ENCODE results near the gene FNDC3B.
A peak's percentile ranks its signal among the peaks of the same experiment; 100 is the strongest.

Gene FNDC3B

GRCh38 chr3:172333692-172334457, 294.5 kb downstream of the FNDC3B start:
- DNase-seq (ENCODE audit: low read depth), result no peak
- H3K4me3 ChIP-seq (replicated peaks; ENCODE audit: low read depth, low read length), result no peak overlapping the region
- TF ChIP-seq CTCF (IDR thresholded peaks at IDR 0.05; ENCODE audit: low read length, missing control alignments), result peak; percentile 19

GRCh38 chr3:172334671-172335207, 295.4 kb downstream of the FNDC3B start:
- no peak for DNase-seq (ENCODE audit: low read depth)
- TF ChIP-seq CTCF (IDR thresholded peaks at IDR 0.05; ENCODE audit: low read length, missing control alignments), result no peak
- no peak overlapping the region for H3K4me3 ChIP-seq (replicated peaks; ENCODE audit: low read depth, low read length)

GRCh38 chr3:172339892-172340291, 300.5 kb downstream of the FNDC3B start:
- DNase-seq (ENCODE audit: low read depth), result no peak

GRCh38 chr3:172340583-172340982, 301.2 kb downstream of the FNDC3B start:
- no peak for DNase-seq (ENCODE audit: low read depth)
- TF ChIP-seq CTCF (IDR thresholded peaks at IDR 0.05; ENCODE audit: low read length, missing control alignments), result no peak
- no peak overlapping the region for H3K4me3 ChIP-seq (replicated peaks; ENCODE audit: low read depth, low read length)

More at GRCh38 chr3:172339892-172340291, 300.5 kb downstream of the FNDC3B start:
- no peak overlapping the region for H3K4me3 ChIP-seq (replicated peaks; ENCODE audit: low read depth, low read length)
- no peak for TF ChIP-seq CTCF (IDR thresholded peaks at IDR 0.05; ENCODE audit: low read length, missing control alignments)

GRCh38 chr3:172341482-172342059, 302.2 kb downstream of the FNDC3B start:
- TF ChIP-seq CTCF (IDR thresholded peaks at IDR 0.05; ENCODE audit: low read length, missing control alignments), result peak; percentile 58
- H3K4me3 ChIP-seq (replicated peaks; ENCODE audit: low read depth, low read length), result no peak overlapping the region
- peak; percentile 76 for DNase-seq (ENCODE audit: low read depth)

GRCh38 chr3:172342097-172342659, 302.8 kb downstream of the FNDC3B start:
- no peak for DNase-seq (ENCODE audit: low read depth)
- TF ChIP-seq CTCF (IDR thresholded peaks at IDR 0.05; ENCODE audit: low read length, missing control alignments), result no peak
- H3K4me3 ChIP-seq (replicated peaks; ENCODE audit: low read depth, low read length), result no peak overlapping the region
